ENCODE results near the gene TMEM63C. TPM values are rescaled to one million over a fixed set of nuclear protein-coding genes. Genes with fewer than 3 reads are reported as not detected.

The TMEM63C gene
- total RNA-seq, 3 donors from 2014 or later, result 21.2 to 40.8 (median 34.9) TPM

- peak; percentile 95 for ATAC-seq
- intact Hi-C loops (cut with DNase I, micrococcal nuclease), result no loop called here
- DNase-seq, result peak; percentile 71 to 80 (median 76)
These were observed 118.2 kb downstream of the TMEM63C start for GRCh38 chr14:77299771-77300170.

GRCh38 chr14:77301103-77301502 is 119.5 kb downstream of the TMEM63C start:
- DNase-seq, result peak; percentile 70 to 91 (median 80)
- H3K9me3 ChIP-seq, result no peaks in the 10 kb centered on the region
- TF ChIP-seq CTCF (IDR thresholded peaks at IDR 0.05), result peak; percentile 63
- H3K4me3 ChIP-seq, result no peak overlapping the region
- peak; percentile 56 for ATAC-seq
- intact Hi-C loops (cut with DNase I, micrococcal nuclease), result no loop called here
- H3K36me3 ChIP-seq (ENCODE audit: low read depth), result no peaks in the 10 kb centered on the region
- H3K4me1 ChIP-seq (ENCODE audit: low read depth), result peaks cover 15% of the 10 kb centered on the region

More at GRCh38 chr14:77299771-77300170, 118.2 kb downstream of the TMEM63C start:
- no peaks in the 10 kb centered on the region for H3K36me3 ChIP-seq (ENCODE audit: low read depth)
- H3K9me3 ChIP-seq, result no peaks in the 10 kb centered on the region
- peaks cover 15% of the 10 kb centered on the region for H3K4me1 ChIP-seq (ENCODE audit: low read depth)
- no peak overlapping the region for H3K4me3 ChIP-seq
- TF ChIP-seq CTCF (IDR thresholded peaks at IDR 0.05), result no peak

- H3K9me3 ChIP-seq, result no peaks in the 10 kb centered on the region
- H3K4me1 ChIP-seq (ENCODE audit: low read depth), result peaks cover 15% of the 10 kb centered on the region
- TF ChIP-seq CTCF (IDR thresholded peaks at IDR 0.05), result no peak
- no peak overlapping the region for H3K4me3 ChIP-seq
- intact Hi-C loops (cut with DNase I, micrococcal nuclease), result no loop called here
- H3K36me3 ChIP-seq (ENCODE audit: low read depth), result no peaks in the 10 kb centered on the region
- ATAC-seq (peak; percentile 25), DNase-seq (no peak)
These were observed 121.3 kb downstream of the TMEM63C start for GRCh38 chr14:77302926-77303325.

GRCh38 chr14:77303417-77304156 is 122.0 kb downstream of the TMEM63C start:
- DNase-seq (no peak), ATAC-seq (peak; percentile 52)
- no peaks in the 10 kb centered on the region for H3K9me3 ChIP-seq
- no peak for TF ChIP-seq CTCF (IDR thresholded peaks at IDR 0.05)
- H3K4me1 ChIP-seq (ENCODE audit: low read depth), result peaks cover 15% of the 10 kb centered on the region
- intact Hi-C loops (cut with DNase I, micrococcal nuclease), result no loop called here
- H3K36me3 ChIP-seq (ENCODE audit: low read depth), result no peaks in the 10 kb centered on the region
- H3K4me3 ChIP-seq, result no peak overlapping the region

GRCh38 chr14:77305696-77306095 is 124.1 kb downstream of the TMEM63C start:
- Histone ChIP-seq H3K9me3 (no peaks in the 10 kb centered on the region), H3K4me3 (no peak overlapping the region), H3K4me1 (ENCODE audit: low read depth) (peaks cover under 1% of the 10 kb centered on the region), H3K36me3 (ENCODE audit: low read depth) (no peaks in the 10 kb centered on the region)
- no peak for TF ChIP-seq CTCF (IDR thresholded peaks at IDR 0.05)
- intact Hi-C loops (cut with DNase I, micrococcal nuclease), result no loop called here
- no peak for ATAC-seq
- no peak for DNase-seq

Measured in mucosa of descending colon (tissue), 3 donors.